ENCODE measurements around the gene CHN2.

- TF ChIP-seq CTCF (IDR thresholded peaks at IDR 0.05) (no peak), EP300 (IDR thresholded peaks at IDR 0.05) (no peak), JUN (IDR thresholded peaks at IDR 0.05) (no peak), POLR2A (IDR thresholded peaks at IDR 0.05; ENCODE audit: low read length) (no peak), ZFP36 (IDR thresholded peaks at IDR 0.05; ENCODE audit: borderline replicate concordance, partially characterized antibody) (no peak), SREBF2 (IDR thresholded peaks at IDR 0.05) (no peak), MAZ (IDR thresholded peaks at IDR 0.05; ENCODE audit: borderline replicate concordance, low read depth, low read length) (no peak), RAD21 (conservative IDR thresholded peaks at IDR 0.05 in 1 of 2, IDR thresholded peaks at IDR 0.05 in 1 of 2) (no peak), MAFK (IDR thresholded peaks at IDR 0.05; ENCODE audit: partially characterized antibody) (no peak), HDAC2 (IDR thresholded peaks at IDR 0.05) (no peak), USF2 (IDR thresholded peaks at IDR 0.05) (no peak), BHLHE40 (IDR thresholded peaks at IDR 0.05; ENCODE audit: low read depth, low read length) (no peak), BCL3 (IDR thresholded peaks at IDR 0.05) (no peak)
Observed at GRCh38 chr7:29478687-29479240, 284.2 kb downstream of the CHN2 start.

Data from A549 (cell line).